Loucy (cell line): ENCODE results near the gene SLC26A3.

Source experiments
- H2AFZ ChIP-seq: fragments of 200-600 bp; sonication (generic); 2 replicates; pipeline ENCODE4 v1.6.0; 2016; ENCODE audit warnings: antibody characterized with exemption, mild to moderate bottlenecking, low read length, moderate library complexity
- H3F3A ChIP-seq: fragments of 200-600 bp; 2 replicates; pipeline ENCODE4 v1.6.0; 2016; ENCODE audit warnings: antibody characterized with exemption, low read depth, mild to moderate bottlenecking
- H3K27me3 ChIP-seq: fragments of 200-600 bp; sonication (generic); 2 replicates; pipeline ENCODE4 v1.6.1; 2014; ENCODE audit warnings: low read length, mild to moderate bottlenecking; ENCODE audit not compliant: insufficient read depth, poor library complexity, severe bottlenecking
- H3K36me3 ChIP-seq: fragments of 200-600 bp; sonication (generic); 2 replicates; pipeline ENCODE4 v1.6.1; 2016; ENCODE audit warnings: low read length; ENCODE audit not compliant: insufficient read depth
- H3K4me1 ChIP-seq: fragments of 200-600 bp; sonication (generic); 2 replicates; pipeline ENCODE4 v1.5.1; 2014; ENCODE audit warnings: low read length, mild to moderate bottlenecking; ENCODE audit not compliant: insufficient read depth, poor library complexity, severe bottlenecking
- H3K4me2 ChIP-seq: fragments of 200-600 bp; sonication (generic); 2 replicates; pipeline ENCODE4 v1.6.0; 2014; ENCODE audit warnings: antibody characterized with exemption, low read length, low read depth, mild to moderate bottlenecking; ENCODE audit not compliant: poor library complexity, severe bottlenecking
- H3K4me3 ChIP-seq: fragments of 200-600 bp; sonication (generic); 2 replicates; pipeline ENCODE4 v1.5.1; 2014; ENCODE audit warnings: low read length, mild to moderate bottlenecking, mixed read lengths; ENCODE audit not compliant: poor library complexity, severe bottlenecking
- H3K79me2 ChIP-seq: fragments of 200-600 bp; sonication (generic); 2 replicates; pipeline ENCODE4 v1.6.1; 2014; ENCODE audit warnings: low read length; ENCODE audit not compliant: insufficient read depth
- H3K9ac ChIP-seq: fragments of 200-600 bp; sonication (generic); 2 replicates; pipeline ENCODE4 v1.6.0; 2014; ENCODE audit warnings: mild to moderate bottlenecking, low read depth, low read length, moderate library complexity; ENCODE audit not compliant: poor library complexity, severe bottlenecking
- H3K9me2 ChIP-seq: fragments of 200-600 bp; sonication (generic); replicated peaks from 2 replicates; pipeline ENCODE4 v1.6.1; 2016; ENCODE audit warnings: low read depth, low read length, mixed read lengths
- H3K9me3 ChIP-seq: fragments of 200-600 bp; sonication (generic); 2 replicates; pipeline ENCODE4 v1.6.1; 2014; ENCODE audit warnings: mild to moderate bottlenecking, antibody characterized with exemption, low read length, low read depth; ENCODE audit not compliant: insufficient read depth
- H4K20me1 ChIP-seq: fragments of 200-600 bp; sonication (generic); 2 replicates; pipeline ENCODE4 v1.6.0; 2014; ENCODE audit warnings: antibody characterized with exemption, low read length, mild to moderate bottlenecking; ENCODE audit not compliant: insufficient read depth, poor library complexity, severe bottlenecking
- CTCF ChIP-seq: fragments of 200-600 bp; sonication (generic); conservative IDR thresholded peaks from 2 replicates; pipeline ENCODE4 v1.5.1; 2014; ENCODE audit warnings: mild to moderate bottlenecking, antibody characterized with exemption, low read length
- EZH2phosphoT487 ChIP-seq: fragments of 200-600 bp; IDR thresholded peaks from 2 replicates; pipeline ENCODE4 v1.6.1; 2018; ENCODE audit warnings: antibody characterized with exemption, mild to moderate bottlenecking, moderate library complexity, borderline replicate concordance

SLC26A3 gene

GRCh38 chr7:107837145-107837512 lies 34.1 kb upstream of the SLC26A3 start:
- TF ChIP-seq CTCF (no peak), EZH2phosphoT487 (no peak)

GRCh38 chr7:107836237-107837144 lies 33.5 kb upstream of the SLC26A3 start:
- Histone ChIP-seq H3K36me3 (no peaks in the 10 kb centered on the region), H2AFZ (no peak overlapping the region), H3K79me2 (no peaks in the 10 kb centered on the region), H3K9me2 (no peaks in the 10 kb centered on the region), H3K4me1 (no peaks in the 10 kb centered on the region), H3K27me3 (no peaks in the 10 kb centered on the region), H3F3A (no peaks in the 10 kb centered on the region), H4K20me1 (no peaks in the 10 kb centered on the region), H3K9ac (no peak overlapping the region), H3K4me2 (no peak overlapping the region), H3K4me3 (no peak overlapping the region), H3K9me3 (no peaks in the 10 kb centered on the region)
- no peak for TF ChIP-seq CTCF
- TF ChIP-seq EZH2phosphoT487 = no peak

More at GRCh38 chr7:107837145-107837512, 34.1 kb upstream of the SLC26A3 start:
- H3K9ac ChIP-seq = no peak overlapping the region
- H3K27me3 ChIP-seq = no peaks in the 10 kb centered on the region
- no peaks in the 10 kb centered on the region for H4K20me1 ChIP-seq
- no peaks in the 10 kb centered on the region for H3K9me3 ChIP-seq
- no peaks in the 10 kb centered on the region for H3K9me2 ChIP-seq
- no peaks in the 10 kb centered on the region for H3K4me1 ChIP-seq
- H3K36me3 ChIP-seq = no peaks in the 10 kb centered on the region
- no peaks in the 10 kb centered on the region for H3K79me2 ChIP-seq
- no peak overlapping the region for H3K4me2 ChIP-seq
- no peak overlapping the region for H3K4me3 ChIP-seq
- no peaks in the 10 kb centered on the region for H3F3A ChIP-seq
- H2AFZ ChIP-seq = no peak overlapping the region

DNA sequence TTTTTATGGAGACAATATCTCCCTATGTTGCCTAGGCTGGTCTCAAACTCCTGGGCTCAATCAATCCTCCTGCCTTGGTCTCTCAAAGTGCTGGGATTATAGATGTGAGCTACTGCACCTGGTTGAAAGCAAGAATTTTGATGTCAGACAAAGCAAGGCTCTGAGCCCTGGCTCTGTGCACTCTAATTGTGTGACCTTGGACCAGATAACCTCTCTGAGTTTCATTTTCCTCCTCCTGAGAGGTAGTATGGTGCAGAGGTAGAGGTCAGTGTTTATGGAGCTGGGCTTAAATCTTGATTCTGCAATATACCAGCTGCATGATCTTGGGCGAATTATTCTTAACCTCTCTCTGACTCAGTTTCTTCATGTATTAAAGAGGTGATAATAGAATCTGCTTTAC lies 31.4 kb upstream of the SLC26A3 start:
- no peak overlapping the region for H2AFZ ChIP-seq
- no peak overlapping the region for H3K4me3 ChIP-seq
- no peak overlapping the region for H3K4me2 ChIP-seq
- no peaks in the 10 kb centered on the region for H3K9me3 ChIP-seq
- no peaks in the 10 kb centered on the region for H3K9me2 ChIP-seq
- H4K20me1 ChIP-seq = no peaks in the 10 kb centered on the region
- no peaks in the 10 kb centered on the region for H3K36me3 ChIP-seq
- no peak overlapping the region for H3K9ac ChIP-seq
- no peaks in the 10 kb centered on the region for H3K79me2 ChIP-seq
- TF ChIP-seq CTCF (no peak), EZH2phosphoT487 (no peak)
- H3K4me1 ChIP-seq = no peaks in the 10 kb centered on the region
- H3F3A ChIP-seq = no peaks in the 10 kb centered on the region
- no peaks in the 10 kb centered on the region for H3K27me3 ChIP-seq
